GM21737 (cell line): ENCODE results near the gene SYTL3.
"Not testable (repeated sequence)": the region's sequence is repeated elsewhere in the genome, so short reads cannot be mapped to it uniquely, and the experiment has no call there.

Experiments
- ATAC-seq: cut with Tn5 transposase; IDR thresholded peaks from one replicate; pipeline ENCODE4 v1.9.1; 2021; ENCODE audit warnings: mild to moderate bottlenecking, moderate library complexity; ENCODE audit not compliant: unreplicated experiment

The SYTL3 gene

DNA sequence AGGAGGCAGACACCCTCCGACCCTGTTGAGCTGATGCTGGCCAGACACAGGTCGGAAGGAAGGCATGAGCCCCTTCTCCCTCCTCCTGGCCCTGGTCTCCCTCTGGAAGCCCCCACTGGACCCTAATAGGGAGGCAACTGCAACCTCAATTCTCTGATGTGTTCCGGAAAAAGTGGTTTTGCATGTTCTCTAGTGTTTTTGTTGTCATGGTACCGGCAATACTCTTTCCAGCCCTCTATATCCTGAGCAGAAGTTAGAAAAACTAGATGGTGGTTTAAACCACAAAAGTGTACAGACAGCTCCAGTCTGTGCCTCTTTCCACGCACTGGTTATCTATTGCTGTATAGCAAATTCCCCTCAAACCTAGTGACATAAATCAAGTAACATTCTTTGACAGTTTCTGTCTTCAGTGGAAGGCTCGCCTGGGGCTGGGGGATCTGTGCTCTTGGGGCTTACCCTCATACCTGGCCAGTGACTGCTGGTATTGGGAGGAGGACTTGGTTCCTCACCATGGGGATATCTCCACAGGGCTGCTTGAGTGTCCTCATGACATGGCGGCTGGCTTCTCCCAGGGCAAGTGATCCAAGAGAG lies 37.0 kb downstream of the SYTL3 start:
- ATAC-seq, result peak; percentile 87

DNA sequence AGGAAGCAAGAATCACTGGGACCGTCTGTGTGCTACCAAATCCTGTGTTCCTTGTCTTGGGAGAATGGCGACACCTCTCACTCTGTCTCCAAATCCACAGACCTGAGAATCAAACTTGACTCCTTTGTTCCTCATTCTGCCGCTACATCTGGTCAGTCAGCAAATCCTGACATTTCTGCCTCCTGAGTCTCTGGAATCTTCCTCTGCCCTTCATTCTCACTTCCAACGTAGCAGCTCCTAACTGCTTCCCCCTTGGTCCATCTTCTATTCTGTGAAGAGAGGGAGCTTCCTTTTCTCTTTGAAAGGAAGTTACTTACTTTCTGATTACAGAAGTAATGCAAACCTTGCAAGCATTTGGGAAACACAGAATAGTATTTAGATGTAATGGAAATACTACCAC lies 37.7 kb downstream of the SYTL3 start:
- no peak for ATAC-seq

DNA sequence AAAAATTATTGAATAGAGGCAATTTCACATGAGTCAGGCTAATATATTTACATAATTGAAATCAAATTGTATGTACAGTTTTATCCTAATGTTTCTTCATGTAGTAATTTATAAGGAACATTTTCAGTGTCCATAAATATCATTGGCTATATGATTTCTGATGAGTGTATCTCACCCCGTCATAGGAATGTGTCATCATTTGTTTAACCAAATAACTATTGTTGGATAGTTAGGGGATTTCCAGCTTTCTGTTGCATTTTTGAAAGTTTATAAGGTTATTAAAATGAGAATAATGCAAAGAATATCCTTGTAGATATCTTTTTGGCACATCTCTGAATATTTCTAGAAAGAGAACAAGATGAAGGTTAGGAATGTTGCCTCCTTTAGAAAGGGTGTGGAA lies 39.0 kb downstream of the SYTL3 start:
- ATAC-seq, result no peak

- no peak for ATAC-seq
Measured at GRCh38 chr6:158694913-158695312, 45.1 kb downstream of the SYTL3 start.

DNA sequence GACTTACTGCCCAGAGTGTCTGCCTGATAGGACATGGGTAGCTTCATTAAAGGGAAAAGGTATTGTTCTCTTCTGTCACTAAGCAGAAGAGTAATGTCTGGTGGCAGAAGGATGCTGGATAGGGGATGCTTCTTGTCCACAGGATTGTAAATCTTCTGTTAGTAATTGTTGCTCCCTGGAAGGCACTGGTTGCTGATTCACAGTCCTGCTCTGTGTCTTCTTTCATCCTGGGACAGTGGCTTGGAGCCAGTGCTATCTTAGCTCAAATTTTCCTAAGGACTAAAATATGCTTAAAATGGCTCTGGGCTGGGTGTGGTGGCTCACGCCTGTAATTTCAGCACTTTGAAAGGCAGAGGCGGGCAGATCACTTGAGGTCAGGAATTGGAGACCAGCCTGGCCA lies 48.0 kb downstream of the SYTL3 start:
- ATAC-seq, result no peak

DNA sequence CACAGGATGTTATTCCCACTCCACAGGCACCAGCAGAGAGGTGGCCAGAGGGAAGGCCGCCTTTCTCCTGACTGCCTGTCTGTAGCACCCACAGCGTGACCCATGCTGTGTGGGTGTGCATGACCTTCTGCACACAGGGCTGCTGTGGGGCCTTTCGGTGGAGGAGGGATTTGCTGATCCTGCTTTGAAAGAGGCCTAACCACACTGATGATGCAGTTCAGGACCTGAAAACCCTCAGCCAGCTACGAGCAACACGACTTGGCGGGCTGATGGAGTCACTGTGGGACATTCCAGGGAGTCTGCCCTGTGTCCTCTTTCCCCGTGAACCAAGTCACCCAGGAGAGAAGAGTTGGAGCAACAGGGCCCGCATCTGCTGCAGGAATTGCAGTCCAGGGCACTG lies 49.1 kb downstream of the SYTL3 start:
- no peak for ATAC-seq

- not testable (repeated sequence) for ATAC-seq
Measured at GRCh38 chr6:158701268-158701667, 51.4 kb downstream of the SYTL3 start.

DNA sequence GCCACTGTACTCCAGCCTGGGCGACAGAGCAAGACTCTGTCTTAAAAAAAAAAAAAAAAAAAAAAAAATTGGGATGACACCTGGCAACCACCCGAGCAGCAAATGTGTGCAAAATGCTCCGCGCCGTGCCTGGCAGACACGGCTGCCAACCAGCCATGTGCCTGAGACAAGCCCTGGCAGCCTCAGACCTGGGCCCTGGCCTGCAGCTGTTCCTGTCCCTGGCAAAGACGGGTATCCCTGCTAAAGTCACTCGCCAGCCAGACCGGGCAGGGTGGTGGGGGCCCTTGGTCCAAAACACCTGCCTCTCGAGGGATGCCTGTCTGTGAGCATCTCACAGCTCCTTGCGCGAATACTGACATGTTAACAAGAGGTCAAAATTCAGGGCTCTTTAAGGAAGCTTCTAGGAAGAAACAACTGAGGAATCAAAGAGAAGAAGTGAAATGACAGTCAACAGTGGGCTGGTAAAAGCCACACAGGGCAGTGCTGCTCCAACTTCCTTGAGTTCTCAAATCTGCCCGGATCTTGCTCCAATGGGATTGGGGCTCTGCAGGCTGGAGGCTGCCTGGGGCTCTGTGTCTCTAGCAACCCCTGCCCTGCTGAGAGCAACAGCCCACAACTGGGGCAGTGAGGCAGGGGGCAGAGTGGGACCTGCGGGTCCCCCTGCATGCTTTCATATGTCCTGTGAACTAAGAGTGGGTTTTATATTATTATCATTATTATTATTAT lies 53.4 kb downstream of the SYTL3 start:
- ATAC-seq, result no peak

- ATAC-seq, result peak; percentile 93
Measured at GRCh38 chr6:158703837-158704822, 54.3 kb downstream of the SYTL3 start.

DNA sequence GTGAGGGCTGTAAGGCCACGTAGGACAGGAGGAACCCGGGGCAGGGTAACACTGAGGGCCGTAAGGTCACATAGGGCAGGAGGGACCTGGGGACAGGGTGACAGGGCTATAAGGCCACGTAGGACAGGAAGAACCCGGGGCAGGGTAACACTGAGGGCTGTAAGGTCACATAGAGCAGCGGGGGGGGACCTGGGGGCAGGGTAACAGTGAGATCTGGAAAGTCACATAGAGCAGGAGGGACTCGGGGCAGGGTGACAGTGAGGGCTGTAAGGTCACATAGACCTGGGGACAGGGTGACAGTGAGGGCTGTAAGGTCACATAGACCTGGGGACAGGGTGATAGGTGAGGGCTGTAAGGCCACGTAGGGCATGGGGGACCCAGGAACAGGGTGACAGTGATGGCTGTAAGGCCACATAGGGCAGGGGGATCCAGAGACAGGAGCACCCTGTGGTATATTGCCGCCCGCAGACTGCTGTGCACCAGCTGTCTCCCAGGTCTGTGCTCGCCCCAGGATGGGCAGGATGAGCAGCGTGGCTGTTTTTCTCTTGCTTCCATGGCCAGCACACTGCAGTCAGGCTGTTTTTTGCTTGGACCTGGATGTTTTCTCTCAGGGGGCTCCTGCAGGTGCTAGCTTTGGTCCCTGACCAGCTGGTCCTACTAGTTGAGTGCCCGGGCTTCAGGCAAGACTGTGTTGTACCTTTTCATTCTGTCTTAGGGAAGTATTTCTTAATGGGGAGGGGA lies 55.7 kb downstream of the SYTL3 start:
- ATAC-seq, result no peak

DNA sequence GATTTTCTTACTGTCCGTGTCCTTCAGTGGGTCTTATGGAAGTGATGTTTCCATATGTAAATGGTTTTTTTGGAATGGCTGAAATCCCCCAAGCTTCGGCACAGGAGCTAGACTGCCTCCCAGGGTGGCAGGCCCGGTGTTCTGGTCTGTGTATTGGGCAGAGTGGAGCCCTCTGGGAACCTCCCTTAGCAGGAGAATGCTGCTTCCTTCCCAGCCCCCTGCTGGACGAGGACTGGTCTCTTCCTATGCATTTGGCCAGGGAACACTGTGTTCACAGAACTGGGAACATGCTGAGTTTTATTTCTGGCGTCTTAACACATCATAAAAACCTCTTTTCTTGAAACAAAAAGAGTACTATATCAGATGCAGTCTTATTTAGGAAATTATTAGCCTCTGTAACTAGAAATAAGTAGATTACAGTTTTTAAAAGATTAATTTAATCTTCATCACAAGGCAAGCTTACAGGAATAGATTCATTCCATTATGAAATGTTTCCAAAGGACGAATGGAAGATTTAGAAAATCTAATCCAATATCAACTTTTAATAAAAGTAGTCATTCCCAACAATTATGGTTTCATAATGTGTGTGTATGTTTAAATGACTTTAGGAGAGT lies 56.6 kb downstream of the SYTL3 start:
- no peak for ATAC-seq

- ATAC-seq, result no peak
Measured at GRCh38 chr6:158707120-158707820, 57.4 kb downstream of the SYTL3 start.

- no peak for ATAC-seq
Measured at GRCh38 chr6:158707821-158708195, 58.0 kb downstream of the SYTL3 start.

GRCh38 chr6:158708239-158708638 lies 58.4 kb downstream of the SYTL3 start:
- no peak for ATAC-seq

GRCh38 chr6:158709809-158710208 lies 60.0 kb downstream of the SYTL3 start:
- no peak for ATAC-seq

DNA sequence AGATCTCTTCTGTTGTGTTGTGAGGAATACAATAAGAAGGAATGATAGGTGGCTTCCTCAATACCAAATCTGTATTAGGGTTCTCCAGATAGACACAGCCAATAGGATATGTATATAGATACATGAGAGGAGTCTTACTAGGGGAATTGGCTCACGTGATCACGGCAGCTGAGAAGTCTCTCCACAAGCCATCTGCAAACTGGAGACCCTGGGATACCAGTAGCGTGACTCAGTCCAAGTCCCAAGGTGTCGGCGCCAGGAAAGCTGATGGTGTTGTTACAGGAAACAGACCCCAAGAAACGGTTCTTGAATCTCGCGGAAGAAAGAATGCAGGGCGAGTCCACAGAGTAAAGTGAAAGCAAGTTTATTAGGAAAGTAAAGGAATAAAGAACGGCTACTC lies 61.4 kb downstream of the SYTL3 start:
- ATAC-seq, result no peak

DNA sequence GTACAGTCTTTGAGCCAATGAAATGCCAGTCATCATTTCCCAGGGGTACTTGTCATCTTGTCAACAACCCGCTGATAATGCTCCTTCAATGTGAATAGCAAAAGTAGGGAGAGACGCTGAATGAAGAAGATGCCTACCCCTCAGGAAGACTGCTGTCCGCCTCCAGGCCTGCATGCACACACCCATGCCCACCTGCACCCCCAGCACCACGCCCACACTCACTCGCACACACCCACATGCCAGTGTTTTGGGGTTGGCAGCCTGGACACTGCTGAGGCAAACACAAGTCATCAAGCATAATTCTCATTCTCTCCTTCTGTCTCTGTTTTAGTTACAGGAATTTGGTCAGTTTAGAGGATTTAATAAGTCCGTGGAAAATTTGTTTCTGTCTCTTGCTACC lies 63.6 kb downstream of the SYTL3 start:
- ATAC-seq, result no peak

DNA sequence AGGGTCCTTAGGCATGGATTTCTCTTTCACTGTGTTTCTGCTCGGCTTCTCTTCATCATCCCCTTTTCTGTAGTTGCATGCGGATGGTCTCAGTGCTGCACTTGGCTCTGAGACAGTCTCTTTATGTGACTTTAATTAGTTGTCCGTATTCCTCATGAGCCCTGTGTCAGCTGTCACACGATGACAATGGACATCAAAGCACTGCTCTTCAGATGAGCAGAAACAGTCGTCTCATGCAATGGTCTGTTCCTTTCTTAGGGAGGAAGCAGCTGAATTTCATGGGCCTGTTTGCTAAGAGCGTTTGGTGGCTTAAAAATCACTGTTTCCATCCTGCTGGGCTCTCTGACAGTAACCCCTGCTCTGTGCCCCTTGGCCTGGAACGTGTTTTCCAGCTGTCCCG lies 64.9 kb downstream of the SYTL3 start:
- no peak for ATAC-seq

DNA sequence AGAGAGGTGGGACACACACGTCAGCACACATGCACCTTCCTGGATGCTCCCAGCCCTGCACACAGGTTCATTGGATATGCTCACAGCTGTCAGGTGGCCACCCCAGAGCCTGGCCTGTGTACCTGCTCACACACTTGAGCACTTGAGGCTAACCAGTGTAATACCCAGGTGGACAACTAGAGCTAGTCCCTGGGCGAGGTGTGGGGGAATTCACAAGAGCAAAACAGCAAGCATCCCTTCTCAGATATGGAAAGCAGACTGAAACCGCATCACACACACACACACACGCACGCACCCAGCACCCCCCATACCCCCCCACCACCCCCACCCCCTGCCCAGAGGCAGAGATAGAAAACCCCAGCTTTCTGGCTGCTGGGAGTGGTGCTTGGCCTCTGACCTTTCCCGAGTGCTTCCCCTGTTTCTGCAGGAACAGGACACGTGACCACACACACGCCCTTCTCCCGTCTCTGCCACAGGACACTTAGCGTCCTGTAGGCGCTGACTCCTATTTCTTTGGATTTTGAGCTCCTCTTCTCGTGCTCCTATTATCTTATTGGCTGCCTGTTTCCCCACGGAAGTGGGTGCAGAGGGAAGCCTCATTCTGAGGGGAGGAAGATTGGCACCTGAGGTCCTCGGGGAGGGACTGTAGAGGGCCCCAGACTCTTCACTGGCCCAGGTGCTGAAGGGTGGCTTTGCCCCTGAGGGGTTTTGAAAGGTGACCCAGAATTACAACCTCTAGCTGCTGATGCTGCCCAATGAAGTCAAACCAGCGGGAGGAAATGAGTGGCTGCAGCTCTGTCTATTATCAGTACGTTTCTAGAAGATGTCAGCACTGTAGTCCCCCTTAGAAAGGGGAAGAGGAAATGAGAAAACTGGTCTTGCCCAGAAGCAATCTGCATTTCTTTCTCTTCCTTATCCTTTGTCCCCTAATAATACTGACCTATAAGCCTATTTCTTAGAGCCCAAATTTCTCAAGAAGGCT lies 65.8 kb downstream of the SYTL3 start:
- ATAC-seq, result peak; percentile 54
